Measurements from ENCODE around the gene C3.

The C3 gene

GRCh38 chr19:6730153-6730804 is 9.8 kb upstream of the C3 start:
- no peak for DNase-seq (ENCODE audit: low read depth, low spot score)
- no peaks in the 10 kb centered on the region; the same call in none of the 2 replicates for H3K4me1 ChIP-seq (ENCODE audit: control insufficient read depth, insufficient read depth, low read length)
- H3K27me3 ChIP-seq (ENCODE audit: control insufficient read depth, insufficient read depth, low read length): no peaks in the 10 kb centered on the region
- WGBS (ENCODE audit: insufficient coverage, insufficient read length): no CpG with 5 or more reads among the region's 27 CpGs
- no peaks in the 10 kb centered on the region for H3K9me3 ChIP-seq (ENCODE audit: control insufficient read depth, insufficient read depth, low read length)
- H3K4me3 ChIP-seq (ENCODE audit: low read length): no peak overlapping the region; the same call in 1 of the 2 replicates
- no peak overlapping the region for H3K27ac ChIP-seq (ENCODE audit: low read length)
- peaks cover 7% of the 10 kb centered on the region for H3K36me3 ChIP-seq (ENCODE audit: control insufficient read depth, insufficient read depth, low read length)

- H3K27ac ChIP-seq (ENCODE audit: low read length): no peak overlapping the region
- H3K4me3 ChIP-seq (ENCODE audit: low read length): no peak overlapping the region
- no CpG with 5 or more reads among the region's 23 CpGs for WGBS (ENCODE audit: insufficient coverage, insufficient read length)
- H3K9me3 ChIP-seq (ENCODE audit: control insufficient read depth, insufficient read depth, low read length): no peaks in the 10 kb centered on the region
- H3K4me1 ChIP-seq (ENCODE audit: control insufficient read depth, insufficient read depth, low read length): no peaks in the 10 kb centered on the region; the same call in none of the 2 replicates
- DNase-seq (ENCODE audit: low read depth, low spot score): no peak
- H3K27me3 ChIP-seq (ENCODE audit: control insufficient read depth, insufficient read depth, low read length): no peaks in the 10 kb centered on the region
- peaks cover 7% of the 10 kb centered on the region for H3K36me3 ChIP-seq (ENCODE audit: control insufficient read depth, insufficient read depth, low read length)
These were observed 9.2 kb upstream of the C3 start for GRCh38 chr19:6729573-6730152.

GRCh38 chr19:6728346-6728745 is 7.9 kb upstream of the C3 start:
- Histone ChIP-seq H3K36me3 (ENCODE audit: control insufficient read depth, insufficient read depth, low read length) (peaks cover 7% of the 10 kb centered on the region), H3K27me3 (ENCODE audit: control insufficient read depth, insufficient read depth, low read length) (no peaks in the 10 kb centered on the region), H3K27ac (ENCODE audit: low read length) (no peak overlapping the region), H3K4me3 (ENCODE audit: low read length) (no peak overlapping the region), H3K4me1 (ENCODE audit: control insufficient read depth, insufficient read depth, low read length) (no peaks in the 10 kb centered on the region; the same call in none of the 2 replicates), H3K9me3 (ENCODE audit: control insufficient read depth, insufficient read depth, low read length) (no peaks in the 10 kb centered on the region)
- no peak for DNase-seq (ENCODE audit: low read depth, low spot score)
- no CpG with 5 or more reads among the region's 8 CpGs for WGBS (ENCODE audit: insufficient coverage, insufficient read length)

- Histone ChIP-seq H3K4me1 (ENCODE audit: control insufficient read depth, insufficient read depth, low read length) (no peaks in the 10 kb centered on the region), H3K27me3 (ENCODE audit: control insufficient read depth, insufficient read depth, low read length) (no peaks in the 10 kb centered on the region), H3K4me3 (ENCODE audit: low read length) (no peak overlapping the region), H3K27ac (ENCODE audit: low read length) (no peak overlapping the region), H3K9me3 (ENCODE audit: control insufficient read depth, insufficient read depth, low read length) (no peaks in the 10 kb centered on the region), H3K36me3 (ENCODE audit: control insufficient read depth, insufficient read depth, low read length) (no peaks in the 10 kb centered on the region)
- no CpG with 5 or more reads among the region's 16 CpGs for WGBS (ENCODE audit: insufficient coverage, insufficient read length)
- no peak for DNase-seq (ENCODE audit: low read depth, low spot score)
These were observed 5.2 kb upstream of the C3 start for GRCh38 chr19:6725513-6726231.

- Histone ChIP-seq H3K27me3 (ENCODE audit: control insufficient read depth, insufficient read depth, low read length) (no peaks in the 10 kb centered on the region), H3K4me1 (ENCODE audit: control insufficient read depth, insufficient read depth, low read length) (no peaks in the 10 kb centered on the region), H3K36me3 (ENCODE audit: control insufficient read depth, insufficient read depth, low read length) (no peaks in the 10 kb centered on the region), H3K4me3 (ENCODE audit: low read length) (no peak overlapping the region), H3K9me3 (ENCODE audit: control insufficient read depth, insufficient read depth, low read length) (no peaks in the 10 kb centered on the region), H3K27ac (ENCODE audit: low read length) (no peak overlapping the region)
- no CpG with 5 or more reads among the region's 15 CpGs for WGBS (ENCODE audit: insufficient coverage, insufficient read length)
- DNase-seq (ENCODE audit: low read depth, low spot score): no peak
These were observed 4.4 kb upstream of the C3 start for GRCh38 chr19:6724631-6725492.

- Histone ChIP-seq H3K9me3 (ENCODE audit: control insufficient read depth, insufficient read depth, low read length) (no peaks in the 10 kb centered on the region), H3K27me3 (ENCODE audit: control insufficient read depth, insufficient read depth, low read length) (no peaks in the 10 kb centered on the region), H3K27ac (ENCODE audit: low read length) (no peak overlapping the region), H3K36me3 (ENCODE audit: control insufficient read depth, insufficient read depth, low read length) (no peaks in the 10 kb centered on the region), H3K4me3 (ENCODE audit: low read length) (no peak overlapping the region), H3K4me1 (ENCODE audit: control insufficient read depth, insufficient read depth, low read length) (0 out of 2 replicates have a peak, but pooled peaks cover 3% of the 10 kb centered on the region)
- no CpG with 5 or more reads among the region's 5 CpGs for WGBS (ENCODE audit: insufficient coverage, insufficient read length)
- DNase-seq (ENCODE audit: low read depth, low spot score): no peak
These were observed 3.3 kb upstream of the C3 start for GRCh38 chr19:6723738-6724137.

GRCh38 chr19:6723108-6723618 is 2.7 kb upstream of the C3 start:
- H3K36me3 ChIP-seq (ENCODE audit: control insufficient read depth, insufficient read depth, low read length): no peaks in the 10 kb centered on the region
- 0 out of 2 replicates have a peak, but pooled peaks cover 3% of the 10 kb centered on the region for H3K4me1 ChIP-seq (ENCODE audit: control insufficient read depth, insufficient read depth, low read length)
- H3K4me3 ChIP-seq (ENCODE audit: low read length): no peak overlapping the region
- H3K27me3 ChIP-seq (ENCODE audit: control insufficient read depth, insufficient read depth, low read length): no peaks in the 10 kb centered on the region
- no peak overlapping the region for H3K27ac ChIP-seq (ENCODE audit: low read length)
- H3K9me3 ChIP-seq (ENCODE audit: control insufficient read depth, insufficient read depth, low read length): no peaks in the 10 kb centered on the region
- DNase-seq (ENCODE audit: low read depth, low spot score): no peak
- no CpG with 5 or more reads among the region's 13 CpGs for WGBS (ENCODE audit: insufficient coverage, insufficient read length)

GRCh38 chr19:6721773-6722172 is 1.3 kb upstream of the C3 start:
- DNase-seq (ENCODE audit: low read depth, low spot score): no peak
- Histone ChIP-seq H3K27me3 (ENCODE audit: control insufficient read depth, insufficient read depth, low read length) (no peaks in the 10 kb centered on the region), H3K27ac (ENCODE audit: low read length) (no peak overlapping the region), H3K4me1 (ENCODE audit: control insufficient read depth, insufficient read depth, low read length) (peaks cover 7% of the 10 kb centered on the region; the same call in 1 of the 2 replicates), H3K9me3 (ENCODE audit: control insufficient read depth, insufficient read depth, low read length) (no peaks in the 10 kb centered on the region), H3K36me3 (ENCODE audit: control insufficient read depth, insufficient read depth, low read length) (no peaks in the 10 kb centered on the region), H3K4me3 (ENCODE audit: low read length) (no peak overlapping the region)
- WGBS (ENCODE audit: insufficient coverage, insufficient read length): no CpG with 5 or more reads among the region's 5 CpGs

- H3K4me3 ChIP-seq (ENCODE audit: low read length): no peak overlapping the region
- no peaks in the 10 kb centered on the region for H3K36me3 ChIP-seq (ENCODE audit: control insufficient read depth, insufficient read depth, low read length)
- H3K9me3 ChIP-seq (ENCODE audit: control insufficient read depth, insufficient read depth, low read length): no peaks in the 10 kb centered on the region
- no peaks in the 10 kb centered on the region for H3K27me3 ChIP-seq (ENCODE audit: control insufficient read depth, insufficient read depth, low read length)
- no peak for DNase-seq (ENCODE audit: low read depth, low spot score)
- no peak overlapping the region for H3K27ac ChIP-seq (ENCODE audit: low read length)
- peaks cover 7% of the 10 kb centered on the region; the same call in 1 of the 2 replicates for H3K4me1 ChIP-seq (ENCODE audit: control insufficient read depth, insufficient read depth, low read length)
These were observed 656 bp upstream of the C3 start for GRCh38 chr19:6721138-6721474.

- peaks cover 7% of the 10 kb centered on the region; the same call in 1 of the 2 replicates for H3K4me1 ChIP-seq (ENCODE audit: control insufficient read depth, insufficient read depth, low read length)
- no peak overlapping the region for H3K27ac ChIP-seq (ENCODE audit: low read length)
- DNase-seq (ENCODE audit: low read depth, low spot score): no peak
- H3K4me3 ChIP-seq (ENCODE audit: low read length): no peak overlapping the region
- H3K27me3 ChIP-seq (ENCODE audit: control insufficient read depth, insufficient read depth, low read length): no peaks in the 10 kb centered on the region
- H3K9me3 ChIP-seq (ENCODE audit: control insufficient read depth, insufficient read depth, low read length): no peaks in the 10 kb centered on the region
- 100% methylated on average over 2 of the region's 3 CpGs for WGBS (ENCODE audit: insufficient coverage, insufficient read length)
- H3K36me3 ChIP-seq (ENCODE audit: control insufficient read depth, insufficient read depth, low read length): no peaks in the 10 kb centered on the region
These were observed 470 bp downstream of the C3 start for GRCh38 chr19:6719992-6720368.
